Stimulated activated CD4-positive, alpha-beta T cell treated with anti-CD3 and anti-CD28 coated beads, Interleukin-12 subunit alpha, Interleukin-12 subunit beta, amount 100 ng/mL, for 48 hours (primary cell): ENCODE results near the gene OCLN.
"Not testable (repeated sequence)": the region's sequence is repeated elsewhere in the genome, so short reads cannot be mapped to it uniquely, and the experiment has no call there.

ENCODE experiments used
- DNase-seq, 3 donors: peaks; one replicate each; pipeline ENCODE4 v3.0.0-alpha.2; 2020; ENCODE audit warnings: low read depth in 2 of 3, low spot score in 1 of 3

Gene OCLN

DNA sequence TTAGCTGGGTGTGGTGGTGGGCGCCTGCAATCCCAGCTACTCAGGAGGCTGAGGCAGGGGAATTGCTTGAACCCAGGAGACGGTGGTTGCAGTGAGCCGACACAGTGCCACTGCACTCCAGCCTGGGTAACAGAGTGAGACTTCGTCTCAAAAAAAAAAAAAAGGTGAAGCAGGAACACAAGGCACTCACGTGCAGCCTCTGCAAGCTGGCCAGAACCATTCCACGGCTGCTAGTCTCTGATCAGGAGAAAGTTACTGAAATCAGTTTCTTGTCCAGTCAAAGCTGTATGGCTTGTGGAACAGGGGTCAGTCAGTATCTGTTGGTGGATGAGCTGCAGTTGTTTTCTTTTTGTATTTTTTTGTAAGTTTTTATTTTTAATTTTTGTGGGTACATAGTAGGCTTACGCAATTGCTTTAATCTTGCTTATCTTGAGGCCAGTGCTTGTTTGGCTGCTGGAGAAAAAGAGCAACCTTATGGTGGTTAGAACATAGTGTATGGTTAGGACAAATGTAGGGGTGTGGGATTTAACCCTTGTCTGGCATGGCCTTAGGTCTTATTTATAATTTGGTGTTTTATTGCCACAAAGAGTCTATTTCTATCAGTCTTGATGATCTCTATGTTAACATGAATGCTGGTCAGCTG lies 34.7 kb downstream of the OCLN start:
- no peak for DNase-seq

DNA sequence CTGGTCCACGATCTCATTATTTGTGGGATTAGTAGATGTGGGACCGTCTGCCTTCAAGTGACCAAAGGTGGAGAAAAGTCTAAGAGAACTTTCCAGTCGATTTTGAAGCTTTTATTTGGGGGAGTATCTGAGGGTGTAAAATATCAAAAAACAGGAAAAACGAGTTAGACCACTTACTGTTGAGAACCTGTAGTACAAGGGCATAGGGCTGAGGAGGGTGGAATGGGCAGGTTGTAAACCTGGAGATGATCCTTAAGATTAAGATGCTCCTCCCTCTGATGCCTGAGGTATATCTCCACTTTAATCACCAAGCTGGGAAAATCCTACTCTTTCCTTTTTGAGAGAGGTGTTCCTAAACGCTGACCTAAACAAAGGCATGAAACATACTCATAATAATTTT lies 35.4 kb downstream of the OCLN start:
- DNase-seq: no peak

GRCh38 chr5:69528609-69529008 lies 36.0 kb downstream of the OCLN start:
- no peak for DNase-seq

GRCh38 chr5:69530561-69531405 lies 38.2 kb downstream of the OCLN start:
- DNase-seq: no peak

GRCh38 chr5:69531406-69531801 lies 38.8 kb downstream of the OCLN start:
- DNase-seq: no peak

DNA sequence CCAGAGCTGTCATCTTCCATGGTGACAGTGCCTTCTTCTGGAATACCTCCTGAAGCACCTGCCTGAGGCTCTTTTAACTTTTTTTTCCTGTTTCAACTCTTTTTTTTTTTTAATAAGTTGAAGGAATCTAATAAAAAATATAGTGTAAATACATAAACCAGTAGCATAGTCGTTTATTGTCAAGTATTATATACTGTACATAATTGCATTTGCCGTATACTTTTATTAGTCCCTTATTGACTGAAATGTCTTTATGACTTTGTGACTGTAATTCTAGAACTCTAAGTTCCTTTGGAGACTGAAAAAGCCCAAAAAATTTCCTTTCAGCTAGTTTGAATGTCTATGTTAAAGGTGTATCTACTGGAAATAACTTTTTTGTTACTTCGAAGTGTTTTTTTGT lies 45.3 kb downstream of the OCLN start:
- DNase-seq: not testable (repeated sequence)

GRCh38 chr5:69538735-69539134 lies 46.1 kb downstream of the OCLN start:
- not testable (repeated sequence) for DNase-seq

- DNase-seq: not testable (repeated sequence)
Observed at GRCh38 chr5:69541347-69541746, 48.8 kb downstream of the OCLN start.

DNA sequence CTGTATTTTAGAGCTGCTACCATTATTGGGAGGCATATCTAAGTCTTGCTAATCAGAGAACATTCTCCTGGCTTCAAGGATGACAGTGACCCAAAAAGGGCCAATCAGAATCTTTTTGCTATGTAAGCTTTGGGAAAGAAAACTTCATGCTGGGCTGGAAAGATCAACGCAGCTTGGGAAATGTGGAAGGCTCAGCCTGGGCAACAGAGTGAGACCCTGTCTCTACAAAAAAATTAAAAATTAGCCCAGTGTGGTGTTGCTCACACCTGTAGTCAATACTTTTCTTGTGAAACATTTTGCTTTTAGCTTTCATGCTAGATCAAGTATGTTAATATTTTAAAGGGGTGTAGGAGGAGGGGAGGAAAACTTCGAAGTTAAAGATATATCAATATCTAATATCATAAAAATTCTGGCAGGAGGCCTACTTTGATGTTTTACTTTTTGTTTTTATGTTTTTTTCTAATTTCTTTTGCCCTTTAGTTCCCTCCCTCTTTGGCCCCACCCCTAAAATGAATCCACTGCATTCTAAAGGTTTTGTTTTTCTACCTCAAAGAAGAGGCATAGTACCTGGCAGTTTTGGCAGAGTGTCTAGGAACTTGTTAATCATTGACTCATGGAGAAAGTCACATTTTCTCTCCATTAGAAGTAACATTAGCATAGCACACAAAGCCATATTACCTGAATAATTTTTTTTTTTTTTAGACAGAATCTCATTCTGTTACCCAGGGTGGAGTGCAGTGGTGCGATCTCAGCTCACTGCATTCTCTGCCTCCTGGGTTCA lies 50.4 kb downstream of the OCLN start:
- not testable (repeated sequence) for DNase-seq

GRCh38 chr5:69544602-69545001 lies 52.0 kb downstream of the OCLN start:
- DNase-seq: not testable (repeated sequence)

GRCh38 chr5:69559908-69560330 lies 67.3 kb downstream of the OCLN start, which contains the start of gene GTF2H2C:
Gene GTF2H2C, plus strand, starts transcription at chr5:69560191. Its CDS starts 4,942 bp downstream, at chr5:69565133.
- DNase-seq: peak; percentile 53 to 67 (median 57)

- DNase-seq: not testable (repeated sequence)
Observed at GRCh38 chr5:69560587-69561431, 68.2 kb downstream of the OCLN start.

DNA sequence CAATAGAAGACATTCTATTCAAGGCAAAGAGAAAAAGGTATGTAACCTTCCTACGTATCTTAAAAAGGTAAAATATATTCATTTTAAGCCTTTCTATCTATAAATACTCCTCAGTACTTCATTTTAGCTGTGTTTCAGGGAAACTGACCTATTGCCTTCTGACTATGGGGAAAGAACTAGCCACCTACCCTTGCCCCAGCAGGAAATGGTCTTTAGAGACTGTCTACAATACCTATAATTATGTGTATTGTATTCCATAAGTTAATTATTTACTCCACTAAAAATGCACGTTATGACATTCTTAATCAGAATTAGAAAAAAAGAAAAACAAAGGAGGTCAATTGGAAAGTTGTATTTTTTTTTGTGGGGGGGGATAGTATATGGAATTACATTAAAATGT lies 73.6 kb downstream of the OCLN start:
- DNase-seq: not testable (repeated sequence)

DNA sequence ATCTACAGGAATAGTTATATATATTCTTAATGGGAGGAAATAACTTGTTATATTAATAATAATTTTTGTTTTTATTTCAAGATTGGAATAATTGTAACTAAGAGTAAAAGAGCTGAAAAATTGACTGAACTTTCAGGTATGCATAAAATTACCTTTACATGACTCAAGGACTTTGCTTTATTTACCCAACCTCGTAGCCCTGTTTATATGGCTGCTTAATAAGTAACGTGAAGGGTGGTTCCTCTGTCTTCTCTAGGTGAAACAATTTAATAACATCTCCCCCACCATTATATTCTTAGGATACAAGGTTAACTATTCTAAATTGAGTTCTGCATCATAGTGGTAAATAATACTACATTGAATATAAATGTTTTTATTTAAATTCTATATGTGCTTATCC lies 75.5 kb downstream of the OCLN start:
- DNase-seq: not testable (repeated sequence)

GRCh38 chr5:69583356-69583755 lies 90.8 kb downstream of the OCLN start:
- not testable (repeated sequence) for DNase-seq

DNA sequence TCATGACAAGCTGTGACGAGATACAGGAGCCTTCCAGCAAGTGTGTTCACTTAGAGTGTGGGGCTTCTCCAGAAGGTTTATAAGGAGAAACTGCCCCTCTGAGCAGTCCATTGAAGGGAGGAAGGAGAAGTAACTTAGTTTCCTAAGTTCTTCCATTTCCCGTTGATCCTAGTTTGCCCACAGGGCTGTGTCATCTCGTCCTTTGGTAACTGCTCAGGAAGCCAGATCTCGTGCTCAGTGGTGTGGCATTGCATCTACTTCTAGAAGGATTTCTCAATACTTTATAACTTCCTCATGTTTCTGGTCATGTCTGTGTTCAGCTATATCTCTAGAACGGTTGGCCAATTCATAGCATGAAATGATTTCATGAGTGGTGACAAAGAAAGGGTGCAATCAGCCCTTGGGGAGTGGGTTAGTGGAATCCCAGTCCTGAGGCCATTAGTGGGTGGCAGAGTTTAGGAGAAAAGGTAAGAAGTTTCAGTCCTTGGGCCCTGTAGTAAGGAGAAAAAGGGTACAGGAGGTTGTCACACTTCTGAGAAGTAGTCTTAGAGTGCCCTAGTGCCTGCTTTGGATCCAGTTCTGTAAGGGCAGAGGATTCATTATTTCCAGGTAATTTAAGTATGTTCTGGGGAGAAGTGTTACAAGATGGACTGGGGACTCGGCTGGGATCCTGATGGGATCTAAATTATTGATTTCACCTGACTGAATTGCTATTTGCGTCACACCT lies 103.7 kb downstream of the OCLN start:
- DNase-seq: not testable (repeated sequence)

DNA sequence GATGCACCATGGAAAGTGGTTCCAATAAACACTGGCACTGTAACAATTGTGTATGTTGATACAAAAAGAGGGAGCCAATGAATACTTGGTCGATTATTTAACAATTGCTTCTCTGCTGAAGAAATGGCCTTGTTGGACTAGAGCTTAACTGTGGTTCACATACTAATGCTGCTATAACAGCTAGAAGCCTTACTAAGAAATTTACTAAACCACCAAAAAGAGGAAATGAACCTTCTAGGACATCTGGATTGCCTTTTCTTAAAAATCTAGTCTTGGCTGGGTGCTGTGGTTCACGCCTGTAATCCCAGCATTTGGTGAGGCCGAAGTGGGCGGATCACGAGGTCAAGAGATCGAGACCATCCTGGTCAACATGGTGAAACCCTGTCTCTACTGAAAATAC lies 109.4 kb downstream of the OCLN start:
- DNase-seq: not testable (repeated sequence)

DNA sequence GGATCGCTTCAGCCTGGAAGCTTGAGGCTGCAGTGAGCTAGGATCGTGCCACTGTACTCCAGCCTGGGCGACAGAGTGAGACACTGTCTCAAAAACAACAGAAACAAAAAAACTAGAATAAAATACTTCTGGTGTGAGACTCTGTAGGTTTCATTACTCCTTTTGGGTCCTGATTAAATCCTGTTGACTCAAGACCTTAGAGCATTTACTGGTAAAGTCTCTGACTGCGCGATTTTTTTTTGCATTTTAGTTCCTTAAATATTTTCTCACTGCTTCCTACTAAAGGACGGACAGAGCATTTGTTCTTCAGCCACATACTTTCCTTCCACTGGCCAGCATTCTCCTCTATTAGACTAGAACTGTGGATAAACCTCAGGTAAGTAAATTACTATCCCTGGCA lies 114.2 kb downstream of the OCLN start:
- not testable (repeated sequence) for DNase-seq
